Prostate gland (tissue), 2 donors: ENCODE measurements around the gene SMARCA1.

Source experiments
- POLR2AphosphoS5 ChIP-seq: sonication (generic); formaldehyde crosslinking; IDR thresholded peaks from one replicate; pipeline ENCODE4 v1.6.1; 2017; ENCODE audit warnings: antibody characterized with exemption
- TF ChIP-seq, protein P1 (sequence below), 4 experiments: fragments of 200-600 bp in 2 of 4; fragments of 450-650 bp in 2 of 4; sonication (generic) in 2 of 4; IDR thresholded peaks; 1 replicate in 3 of 4; 2 replicates in 1 of 4; pipeline ENCODE4 v1.5.1; 2016 to 2019; ENCODE audit warnings: antibody characterized with exemption in 4 of 4, mild to moderate bottlenecking in 2 of 4, moderate library complexity in 2 of 4

GRCh38 chrX:129450123-129450522 is 73.2 kb downstream of the SMARCA1 start:
- TF ChIP-seq, protein P1, sequence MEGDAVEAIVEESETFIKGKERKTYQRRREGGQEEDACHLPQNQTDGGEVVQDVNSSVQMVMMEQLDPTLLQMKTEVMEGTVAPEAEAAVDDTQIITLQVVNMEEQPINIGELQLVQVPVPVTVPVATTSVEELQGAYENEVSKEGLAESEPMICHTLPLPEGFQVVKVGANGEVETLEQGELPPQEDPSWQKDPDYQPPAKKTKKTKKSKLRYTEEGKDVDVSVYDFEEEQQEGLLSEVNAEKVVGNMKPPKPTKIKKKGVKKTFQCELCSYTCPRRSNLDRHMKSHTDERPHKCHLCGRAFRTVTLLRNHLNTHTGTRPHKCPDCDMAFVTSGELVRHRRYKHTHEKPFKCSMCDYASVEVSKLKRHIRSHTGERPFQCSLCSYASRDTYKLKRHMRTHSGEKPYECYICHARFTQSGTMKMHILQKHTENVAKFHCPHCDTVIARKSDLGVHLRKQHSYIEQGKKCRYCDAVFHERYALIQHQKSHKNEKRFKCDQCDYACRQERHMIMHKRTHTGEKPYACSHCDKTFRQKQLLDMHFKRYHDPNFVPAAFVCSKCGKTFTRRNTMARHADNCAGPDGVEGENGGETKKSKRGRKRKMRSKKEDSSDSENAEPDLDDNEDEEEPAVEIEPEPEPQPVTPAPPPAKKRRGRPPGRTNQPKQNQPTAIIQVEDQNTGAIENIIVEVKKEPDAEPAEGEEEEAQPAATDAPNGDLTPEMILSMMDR (IDR thresholded peaks at IDR 0.05) = no peak
- no peak for TF ChIP-seq POLR2AphosphoS5
